Keratinocyte (primary cell): Measurements from ENCODE around the gene MYL4. TPM values are rescaled to one million over a fixed set of nuclear protein-coding genes. Genes with fewer than 3 reads are reported as not detected.

Source experiments
- DNase-seq: peaks from one replicate; pipeline ENCODE4 v3.0.0-alpha.2; 2011; ENCODE audit warnings: low read depth, missing footprints, low spot score
- FAIRE-seq: peaks from 2 replicates; lab custom pipeline; 2011; peaks lifted over from hg19 to GRCh38; lab: Jason Lieb, UNC
- H2AFZ ChIP-seq: 2 replicates; pipeline ENCODE4 v1.6.0; 2012; ENCODE audit warnings: low read length, control low read depth, inconsistent platforms; ENCODE audit not compliant: control insufficient read depth
- H3K27ac ChIP-seq: 2 replicates; pipeline ENCODE4 v1.5.1; 2011; ENCODE audit warnings: low read length; ENCODE audit not compliant: control insufficient read depth, insufficient read depth
- H3K27me3 ChIP-seq: 3 replicates; pipeline ENCODE4 v1.6.0; 2011; ENCODE audit warnings: low read length; ENCODE audit not compliant: control insufficient read depth, insufficient read depth; ENCODE audit errors: extremely low read depth
- H3K36me3 ChIP-seq, 2 experiments: 2 replicates in 1 of 2; 3 replicates in 1 of 2; pipeline ENCODE4 v1.5.1; 2011; ENCODE audit warnings: low read length in 2 of 2, mild to moderate bottlenecking in 1 of 2; ENCODE audit not compliant: control insufficient read depth in 2 of 2, insufficient read depth in 2 of 2; ENCODE audit errors: extremely low read depth in 1 of 2
- H3K4me1 ChIP-seq: 3 replicates; pipeline ENCODE4 v1.5.1; 2011; ENCODE audit warnings: low read length; ENCODE audit not compliant: control insufficient read depth, insufficient read depth; ENCODE audit errors: extremely low read depth
- H3K4me2 ChIP-seq: 3 replicates; pipeline ENCODE4 v1.6.0; 2011; ENCODE audit warnings: low read depth, low read length; ENCODE audit not compliant: control insufficient read depth, insufficient read depth; ENCODE audit errors: extremely low read depth
- H3K4me3 ChIP-seq, 3 experiments: fragments of 200-600 bp in 1 of 3; sonication (generic) in 1 of 3; 2 replicates in 2 of 3; 3 replicates in 1 of 3; pipeline ENCODE4 v1.5.1; 2011 to 2016; ENCODE audit warnings: low read length in 3 of 3, mild to moderate bottlenecking in 3 of 3, control low read depth in 2 of 3, inconsistent platforms in 1 of 3, low read depth in 1 of 3, mixed read lengths in 1 of 3, mixed run types in 1 of 3, moderate library complexity in 1 of 3; ENCODE audit not compliant: control insufficient read depth in 2 of 3, insufficient read depth in 2 of 3; ENCODE audit errors: extremely low read depth in 1 of 3
- H3K79me2 ChIP-seq: 2 replicates; pipeline ENCODE4 v1.6.0; 2012; ENCODE audit warnings: low read length; ENCODE audit not compliant: control insufficient read depth, insufficient read depth
- H3K9ac ChIP-seq: 3 replicates; pipeline ENCODE4 v1.6.0; 2011; ENCODE audit warnings: low read length; ENCODE audit not compliant: control insufficient read depth, insufficient read depth; ENCODE audit errors: extremely low read depth
- H3K9me1 ChIP-seq: 3 replicates; pipeline ENCODE4 v1.6.0; 2011; ENCODE audit warnings: low read length; ENCODE audit not compliant: control insufficient read depth, insufficient read depth; ENCODE audit errors: extremely low read depth
- H3K9me3 ChIP-seq: 2 replicates; pipeline ENCODE4 v1.5.1; 2012; ENCODE audit warnings: low read depth, low read length; ENCODE audit not compliant: control insufficient read depth
- H4K20me1 ChIP-seq: 3 replicates; pipeline ENCODE4 v1.6.0; 2011; ENCODE audit warnings: low read length; ENCODE audit not compliant: control insufficient read depth, insufficient read depth; ENCODE audit errors: extremely low read depth
- EZH2 ChIP-seq: IDR thresholded peaks from one replicate; pipeline ENCODE4 v1.6.1; 2012; ENCODE audit warnings: inconsistent platforms, mild to moderate bottlenecking, low read length, moderate library complexity
- dilution Hi-C: fragments of 300-500 bp; cut with MboI; formaldehyde crosslinking; loops from one replicate; pipeline ENCODE4 v1.7.0; 2020; ENCODE audit warnings: low sequenced_read_pairs; ENCODE audit not compliant: extremely low pct_ligation_motif_present
- polyA plus RNA-seq, 5 experiments: library from polyadenylated mRNA; depleted of rRNA in 3 of 5; stranded (reverse) in 3 of 5; stranded (forward) in 1 of 5; unstranded in 1 of 5; fragments of >200 nt; gene quantifications; 1 replicate in 1 of 5; 2 replicates in 3 of 5; 3 replicates in 1 of 5; pipeline versions ENCODE4 v1.2.1 to v1.2.3, GENCODE V29; 2011 to 2012; ENCODE audit warnings: missing spikeins in 2 of 5, low read depth in 1 of 5, low replicate concordance in 1 of 5
- TF ChIP-seq, protein P1 (sequence below), 3 experiments: IDR thresholded peaks in 1 of 3; conservative IDR thresholded peaks in 1 of 3; optimal IDR thresholded peaks in 1 of 3; 2 replicates in 2 of 3; 3 replicates in 1 of 3; pipeline versions ENCODE3 to v1.5.1; 2011; ENCODE audit warnings: low read length in 3 of 3, mild to moderate bottlenecking in 3 of 3, moderate library complexity in 2 of 3, control low read depth in 1 of 3, inconsistent platforms in 1 of 3; ENCODE audit not compliant: insufficient read depth in 2 of 3; ENCODE audit errors: extremely low read depth in 1 of 3

Gene MYL4
- polyA plus RNA-seq, 1 donor (not counting 4 experiments of a cell fraction or from before 2014, with no cell fraction given): not detected

DNA sequence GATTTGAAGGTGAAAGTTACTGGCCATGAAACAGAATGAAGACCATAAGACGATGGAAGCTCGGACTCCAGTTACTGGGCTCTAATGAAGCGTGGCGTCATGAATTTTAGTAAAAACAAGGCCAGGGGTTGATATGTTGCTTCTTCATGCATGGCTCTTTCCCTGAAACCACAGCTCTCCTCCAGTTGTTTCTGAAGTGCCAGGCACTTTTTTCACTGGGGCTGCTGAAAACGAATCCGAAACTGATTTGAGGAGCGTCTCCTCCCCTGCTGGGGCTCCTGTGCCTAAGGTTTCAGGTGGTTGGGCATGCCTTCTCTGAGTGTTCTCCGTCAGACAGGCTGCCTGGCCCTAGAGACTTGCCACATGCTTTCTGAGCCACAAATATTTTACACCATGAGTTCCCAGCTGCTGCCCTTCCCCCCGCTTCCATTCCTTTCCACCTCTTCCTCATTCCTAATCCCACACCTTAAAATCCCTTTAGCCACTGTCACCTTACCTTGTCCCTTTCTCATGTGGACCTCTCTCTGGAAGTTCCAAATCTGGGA is 3.7 kb upstream of the MYL4 start:
- Histone ChIP-seq H3K27ac (no peak overlapping the region), H3K9me3 (no peaks in the 10 kb centered on the region), H3K4me2 (peak overlapping the region; percentile 67)

DNA sequence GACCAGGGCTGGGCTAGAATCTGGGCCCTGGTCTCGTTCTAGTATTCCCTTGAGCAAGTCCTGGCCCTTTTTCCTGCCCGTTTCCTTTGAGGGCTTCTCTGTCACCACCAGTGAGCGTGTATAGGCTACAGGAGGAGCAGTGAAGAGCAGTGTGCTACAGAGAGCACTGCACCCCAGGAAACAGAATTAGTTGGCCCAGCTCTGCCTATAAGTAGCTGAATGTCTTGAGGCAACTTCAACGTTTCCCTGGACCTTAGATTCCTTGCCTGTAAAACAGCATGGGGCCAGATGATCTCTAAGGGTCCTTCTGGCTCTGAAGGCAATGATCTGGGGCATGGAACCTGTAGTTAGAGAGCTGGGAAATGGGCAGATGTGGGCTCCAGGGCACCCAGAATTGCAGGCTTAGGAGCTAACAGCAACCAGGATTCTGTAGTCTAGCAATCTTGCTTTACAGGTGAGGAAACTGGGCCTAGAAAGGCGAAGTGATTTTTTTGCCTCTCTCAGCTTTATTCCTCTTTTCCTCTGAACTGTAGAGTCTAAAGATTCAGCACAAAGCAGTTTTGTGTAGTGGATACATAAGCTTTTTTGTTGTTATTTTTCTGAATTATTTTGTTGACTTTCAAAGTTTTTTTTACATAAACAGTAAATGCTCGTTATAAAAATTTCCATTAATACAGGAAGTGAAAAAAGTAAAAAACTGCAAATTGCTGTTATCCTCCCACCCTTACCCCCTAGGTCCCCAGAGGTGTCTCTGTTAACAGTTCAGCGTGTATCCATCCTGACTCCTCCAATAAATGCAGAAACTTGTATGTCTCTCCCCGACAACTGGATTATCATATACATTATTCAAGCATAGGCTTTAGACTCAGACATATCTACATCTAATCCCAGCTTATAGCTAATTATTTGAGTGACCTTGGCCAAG is 1.7 kb upstream of the MYL4 start:
- Histone ChIP-seq H3K9me3 (no peaks in the 10 kb centered on the region), H3K9ac (no peak overlapping the region), H3K36me3 (no peaks in the 10 kb centered on the region), H3K79me2 (no peaks in the 10 kb centered on the region), H4K20me1 (no peaks in the 10 kb centered on the region), H2AFZ (no peak overlapping the region), H3K4me1 (peaks cover 11% of the 10 kb centered on the region), H3K4me3 (no peak overlapping the region), H3K27me3 (no peaks in the 10 kb centered on the region), H3K27ac (no peak overlapping the region), H3K9me1 (no peaks in the 10 kb centered on the region), H3K4me2 (no peak overlapping the region)
- dilution Hi-C loops: no loop called here
- TF ChIP-seq, protein P1, sequence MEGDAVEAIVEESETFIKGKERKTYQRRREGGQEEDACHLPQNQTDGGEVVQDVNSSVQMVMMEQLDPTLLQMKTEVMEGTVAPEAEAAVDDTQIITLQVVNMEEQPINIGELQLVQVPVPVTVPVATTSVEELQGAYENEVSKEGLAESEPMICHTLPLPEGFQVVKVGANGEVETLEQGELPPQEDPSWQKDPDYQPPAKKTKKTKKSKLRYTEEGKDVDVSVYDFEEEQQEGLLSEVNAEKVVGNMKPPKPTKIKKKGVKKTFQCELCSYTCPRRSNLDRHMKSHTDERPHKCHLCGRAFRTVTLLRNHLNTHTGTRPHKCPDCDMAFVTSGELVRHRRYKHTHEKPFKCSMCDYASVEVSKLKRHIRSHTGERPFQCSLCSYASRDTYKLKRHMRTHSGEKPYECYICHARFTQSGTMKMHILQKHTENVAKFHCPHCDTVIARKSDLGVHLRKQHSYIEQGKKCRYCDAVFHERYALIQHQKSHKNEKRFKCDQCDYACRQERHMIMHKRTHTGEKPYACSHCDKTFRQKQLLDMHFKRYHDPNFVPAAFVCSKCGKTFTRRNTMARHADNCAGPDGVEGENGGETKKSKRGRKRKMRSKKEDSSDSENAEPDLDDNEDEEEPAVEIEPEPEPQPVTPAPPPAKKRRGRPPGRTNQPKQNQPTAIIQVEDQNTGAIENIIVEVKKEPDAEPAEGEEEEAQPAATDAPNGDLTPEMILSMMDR (optimal IDR thresholded peaks at IDR 0.05 in 1 of 3, IDR thresholded peaks at IDR 0.05 in 1 of 3, conservative IDR thresholded peaks at IDR 0.05 in 1 of 3; ENCODE audit: extremely low read depth in 1 of 3, insufficient read depth in 2 of 3, low read length in 3 of 3): no peak
- TF ChIP-seq EZH2: no peak
- DNase-seq: no peak
- no peak for FAIRE-seq

More for the DNA sequence above, 3.7 kb upstream of the MYL4 start:
- Histone ChIP-seq H4K20me1 (no peaks in the 10 kb centered on the region), H3K4me3 (peak overlapping the region in 1 of 3 experiments; percentile 35), H3K27me3 (no peaks in the 10 kb centered on the region), H2AFZ (peak overlapping the region; percentile 82), H3K9me1 (no peaks in the 10 kb centered on the region), H3K79me2 (no peaks in the 10 kb centered on the region), H3K4me1 (peaks cover 11% of the 10 kb centered on the region), H3K9ac (no peak overlapping the region), H3K36me3 (no peaks in the 10 kb centered on the region)
- no peak for DNase-seq
- FAIRE-seq: no peak
- dilution Hi-C loops: no loop called here
- TF ChIP-seq, protein P1 (optimal IDR thresholded peaks at IDR 0.05 in 1 of 3, IDR thresholded peaks at IDR 0.05 in 1 of 3, conservative IDR thresholded peaks at IDR 0.05 in 1 of 3; ENCODE audit: extremely low read depth in 1 of 3, insufficient read depth in 2 of 3, low read length in 3 of 3): no peak
- TF ChIP-seq EZH2: no peak
